ENCODE results near the gene MYLK.
"Not testable (repeated sequence)": the region's sequence is repeated elsewhere in the genome, so short reads cannot be mapped to it uniquely, and the experiment has no call there.

MYLK gene

GRCh38 chr3:123608263-123608937 lies 275.7 kb downstream of the MYLK start:
- no peak for DNase-seq (ENCODE audit: low read depth)
- TF ChIP-seq, protein P1, sequence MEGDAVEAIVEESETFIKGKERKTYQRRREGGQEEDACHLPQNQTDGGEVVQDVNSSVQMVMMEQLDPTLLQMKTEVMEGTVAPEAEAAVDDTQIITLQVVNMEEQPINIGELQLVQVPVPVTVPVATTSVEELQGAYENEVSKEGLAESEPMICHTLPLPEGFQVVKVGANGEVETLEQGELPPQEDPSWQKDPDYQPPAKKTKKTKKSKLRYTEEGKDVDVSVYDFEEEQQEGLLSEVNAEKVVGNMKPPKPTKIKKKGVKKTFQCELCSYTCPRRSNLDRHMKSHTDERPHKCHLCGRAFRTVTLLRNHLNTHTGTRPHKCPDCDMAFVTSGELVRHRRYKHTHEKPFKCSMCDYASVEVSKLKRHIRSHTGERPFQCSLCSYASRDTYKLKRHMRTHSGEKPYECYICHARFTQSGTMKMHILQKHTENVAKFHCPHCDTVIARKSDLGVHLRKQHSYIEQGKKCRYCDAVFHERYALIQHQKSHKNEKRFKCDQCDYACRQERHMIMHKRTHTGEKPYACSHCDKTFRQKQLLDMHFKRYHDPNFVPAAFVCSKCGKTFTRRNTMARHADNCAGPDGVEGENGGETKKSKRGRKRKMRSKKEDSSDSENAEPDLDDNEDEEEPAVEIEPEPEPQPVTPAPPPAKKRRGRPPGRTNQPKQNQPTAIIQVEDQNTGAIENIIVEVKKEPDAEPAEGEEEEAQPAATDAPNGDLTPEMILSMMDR (IDR thresholded peaks at IDR 0.05; ENCODE audit: insufficient read depth, low read depth, low read length, missing control alignments), result no peak
- H3K4me3 ChIP-seq (ENCODE audit: low read depth, low read length), result no peak overlapping the region

- TF ChIP-seq, protein P1 (IDR thresholded peaks at IDR 0.05; ENCODE audit: insufficient read depth, low read depth, low read length, missing control alignments), result no peak
- peak overlapping the region; percentile 27; the same call in 1 of the 2 replicates for H3K4me3 ChIP-seq (ENCODE audit: low read depth, low read length)
- no peak for DNase-seq (ENCODE audit: low read depth)
These were observed 277.6 kb downstream of the MYLK start for GRCh38 chr3:123606527-123606926.

DNA sequence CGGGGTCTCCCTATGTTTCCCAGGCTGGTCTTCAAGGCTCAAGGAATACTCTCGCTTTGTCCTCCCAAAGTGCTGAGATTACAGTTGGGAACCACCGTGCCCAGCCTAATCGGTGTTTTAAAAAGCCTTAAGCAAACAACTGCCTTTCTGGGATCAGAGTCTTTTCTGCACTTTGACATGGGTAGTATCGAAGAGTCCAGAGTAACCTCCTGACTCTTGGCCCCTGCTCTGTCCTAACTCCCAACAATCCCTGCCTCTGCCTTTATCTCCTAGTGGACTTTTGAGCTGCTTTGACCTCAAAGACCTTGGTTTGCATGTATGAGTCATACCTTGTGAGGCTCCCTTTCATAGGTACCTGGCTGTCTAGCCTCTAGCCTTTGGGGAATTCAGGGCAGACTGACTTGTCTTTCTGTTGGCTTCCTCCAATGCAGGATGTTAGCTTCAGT lies 278.3 kb downstream of the MYLK start:
- TF ChIP-seq, protein P1 (IDR thresholded peaks at IDR 0.05; ENCODE audit: insufficient read depth, low read depth, low read length, missing control alignments), result no peak
- no peak overlapping the region for H3K4me3 ChIP-seq (ENCODE audit: low read depth, low read length)
- DNase-seq (ENCODE audit: low read depth), result peak; percentile 76

DNA sequence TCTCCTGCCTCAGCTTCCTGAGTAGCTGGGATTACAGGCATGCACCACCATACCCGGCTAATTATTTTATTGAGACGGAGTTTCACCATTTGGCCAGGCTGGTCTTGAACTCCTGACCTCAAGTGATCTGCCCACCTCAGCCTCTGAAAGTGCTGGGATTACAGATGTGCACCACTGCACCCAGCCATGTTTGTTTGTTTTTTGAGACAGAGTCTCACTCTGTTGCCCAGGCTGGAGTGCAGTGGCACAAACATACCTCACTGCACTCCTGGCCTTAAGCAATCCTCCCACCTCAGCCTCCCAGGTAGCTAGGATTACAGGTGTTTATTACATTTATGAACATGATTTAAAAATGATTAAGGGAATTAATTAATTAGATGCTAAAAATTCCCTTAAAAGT lies 281.0 kb downstream of the MYLK start:
- not testable (repeated sequence) for DNase-seq (ENCODE audit: low read depth); H3K4me3 ChIP-seq (ENCODE audit: low read depth, low read length)

DNA sequence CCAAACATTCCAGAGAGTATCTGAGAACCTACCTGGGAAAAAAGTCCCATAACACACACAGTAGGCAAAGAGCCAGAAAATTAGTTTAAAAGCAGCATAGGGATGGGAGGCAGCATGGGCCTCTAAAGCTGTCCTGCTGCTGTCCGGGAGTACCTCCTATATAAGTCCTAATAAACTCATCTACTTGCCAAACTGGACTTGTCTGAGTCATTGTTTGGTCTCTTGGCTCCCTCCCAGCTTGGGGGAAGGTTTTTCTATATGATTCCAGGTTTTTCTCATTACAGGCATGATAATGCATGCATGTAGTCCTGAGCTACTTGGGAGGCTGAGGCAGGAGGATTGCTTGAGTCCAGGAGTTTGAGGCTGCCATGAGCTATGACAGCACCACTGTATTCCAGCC lies 281.8 kb downstream of the MYLK start:
- H3K4me3 ChIP-seq (ENCODE audit: low read depth, low read length), result no peak overlapping the region
- TF ChIP-seq, protein P1 (IDR thresholded peaks at IDR 0.05; ENCODE audit: insufficient read depth, low read depth, low read length, missing control alignments), result no peak
- DNase-seq (ENCODE audit: low read depth), result no peak

DNA sequence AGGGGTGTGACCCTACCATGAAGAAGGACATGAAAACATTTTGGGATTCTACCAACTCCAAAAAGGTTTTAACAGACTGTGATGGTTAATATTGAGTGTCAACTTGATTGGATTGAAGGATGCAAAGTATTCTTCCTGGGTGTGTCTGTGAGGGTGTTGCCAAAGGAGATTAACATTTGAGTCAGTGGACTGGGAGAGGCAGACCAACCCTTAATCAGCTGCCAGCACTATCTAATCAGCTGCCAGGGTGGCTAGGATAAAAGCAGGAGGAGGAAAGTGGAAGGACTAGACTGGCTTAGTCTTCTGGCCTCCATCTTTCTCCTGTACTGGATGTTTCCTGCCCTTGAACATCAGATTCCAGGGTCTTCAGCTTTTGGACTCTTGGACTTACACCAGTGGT lies 283.3 kb downstream of the MYLK start:
- H3K4me3 ChIP-seq (ENCODE audit: low read depth, low read length); DNase-seq (ENCODE audit: low read depth): not testable (repeated sequence)

DNA sequence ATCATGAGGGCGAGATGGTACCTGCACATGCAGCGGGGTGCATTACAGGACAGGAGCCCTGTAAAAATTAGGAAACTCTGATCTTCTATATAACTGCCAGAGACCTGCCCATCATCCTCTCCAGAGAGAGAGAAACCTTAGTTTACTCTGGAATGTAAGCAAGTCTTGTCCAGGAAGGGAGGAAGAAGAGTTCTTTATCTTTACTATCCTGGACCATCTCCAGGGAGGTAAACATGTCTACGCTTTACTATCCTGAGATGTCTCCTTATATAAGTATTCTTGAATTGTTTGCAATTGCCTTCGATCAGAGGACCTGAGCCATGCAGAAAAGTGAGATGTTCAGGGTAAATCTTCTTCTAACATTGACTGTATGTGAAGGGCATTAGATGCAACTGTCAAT lies 286.6 kb downstream of the MYLK start:
- DNase-seq (ENCODE audit: low read depth), result no peak
- no peak overlapping the region for H3K4me3 ChIP-seq (ENCODE audit: low read depth, low read length)
- TF ChIP-seq, protein P1 (IDR thresholded peaks at IDR 0.05; ENCODE audit: insufficient read depth, low read depth, low read length, missing control alignments), result no peak

- DNase-seq (ENCODE audit: low read depth), result no peak
- no peak overlapping the region for H3K4me3 ChIP-seq (ENCODE audit: low read depth, low read length)
- TF ChIP-seq, protein P1 (IDR thresholded peaks at IDR 0.05; ENCODE audit: insufficient read depth, low read depth, low read length, missing control alignments), result no peak
These were observed 288.5 kb downstream of the MYLK start for GRCh38 chr3:123595396-123596180.

Data from GM12865 (cell line).